GM23248 (cell line): Measurements from ENCODE around the gene POC1A.

ENCODE experiments used
- EZH2 ChIP-seq: fragments of 200-600 bp; sonication (generic); IDR thresholded peaks from 2 replicates; pipeline ENCODE4 v1.6.1; 2018; ENCODE audit warnings: antibody characterized with exemption, mild to moderate bottlenecking; ENCODE audit not compliant: insufficient read depth, poor library complexity, severe bottlenecking
- EZH2phosphoT487 ChIP-seq: fragments of 200-600 bp; sonication (generic); IDR thresholded peaks from 2 replicates; pipeline ENCODE4 v1.6.1; 2018; ENCODE audit warnings: antibody characterized with exemption, moderate library complexity, mild to moderate bottlenecking, low read depth; ENCODE audit not compliant: insufficient read depth

DNA sequence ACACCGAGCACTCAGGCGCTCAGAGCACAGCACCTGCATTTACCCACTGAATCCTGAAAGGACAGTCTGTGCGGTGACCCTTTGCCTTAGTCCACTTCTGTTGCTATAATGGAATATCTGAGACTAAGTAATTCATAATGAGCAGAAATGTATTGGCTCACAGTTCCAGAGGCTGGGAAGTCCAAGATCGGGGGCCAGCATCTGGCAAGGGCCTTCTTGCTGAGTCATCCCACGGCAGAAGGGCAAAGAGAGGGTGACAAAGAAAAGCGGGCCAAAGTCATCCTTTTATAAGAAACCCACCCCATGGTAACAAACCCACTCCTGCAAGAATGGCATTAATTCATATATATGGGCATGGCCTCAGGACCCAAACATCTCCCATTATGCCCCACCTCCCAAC, 27.7 kb downstream of the POC1A start:
- TF ChIP-seq EZH2phosphoT487 (no peak), EZH2 (no peak)
